ENCODE results near the gene MEOX1. TPM values are rescaled to one million over a fixed set of nuclear protein-coding genes. Genes with fewer than 3 reads are reported as not detected.
A peak's percentile ranks its signal among the peaks of the same experiment; 100 is the strongest.
"Not testable (repeated sequence)": the region's sequence is repeated elsewhere in the genome, so short reads cannot be mapped to it uniquely, and the experiment has no call there.

MEOX1 gene
- total RNA-seq, 1 donor from 2014 or later: not detected

DNA sequence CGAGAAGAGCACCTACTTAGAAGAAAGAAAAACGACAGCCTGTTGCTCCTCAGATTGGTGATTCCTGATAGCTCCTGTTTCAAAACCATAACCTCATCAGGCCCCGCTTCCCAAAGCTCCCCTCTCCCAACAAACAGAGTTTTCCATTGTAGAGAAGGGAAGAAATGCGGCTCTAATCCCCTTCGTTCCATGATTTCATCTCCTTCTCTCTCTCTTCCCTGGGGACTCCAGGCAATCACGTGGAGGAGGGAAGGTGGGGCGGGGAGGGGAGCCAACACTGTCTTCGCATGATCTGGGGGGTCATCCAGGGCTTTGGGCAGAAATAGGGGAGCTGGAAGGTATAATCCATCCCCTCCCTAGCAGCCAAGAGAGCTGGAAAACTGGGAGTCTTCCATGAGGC is 43.4 kb downstream of the MEOX1 start:
- DNase-seq (ENCODE audit: low read depth): no peak

DNA sequence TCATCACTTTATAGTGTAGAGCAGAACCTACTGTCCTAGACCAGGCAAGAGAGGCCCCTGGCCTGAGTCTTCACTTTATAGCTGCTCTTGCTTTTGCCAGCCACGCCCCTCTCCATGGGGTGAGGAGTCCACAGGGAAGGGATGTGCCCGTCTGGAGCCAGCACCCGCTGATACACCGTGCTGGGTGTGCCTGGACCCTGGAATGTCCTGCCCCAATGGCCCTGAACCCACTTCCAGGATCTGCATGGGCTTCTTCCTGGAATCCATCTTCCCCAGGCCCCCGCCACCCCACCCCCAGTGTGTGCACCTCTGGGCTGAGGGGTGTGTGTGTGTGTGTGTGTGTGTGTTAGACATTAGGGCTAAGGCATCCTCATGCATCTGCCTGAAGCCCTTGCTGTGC is 44.9 kb downstream of the MEOX1 start:
- DNase-seq (ENCODE audit: low read depth): no peak

DNA sequence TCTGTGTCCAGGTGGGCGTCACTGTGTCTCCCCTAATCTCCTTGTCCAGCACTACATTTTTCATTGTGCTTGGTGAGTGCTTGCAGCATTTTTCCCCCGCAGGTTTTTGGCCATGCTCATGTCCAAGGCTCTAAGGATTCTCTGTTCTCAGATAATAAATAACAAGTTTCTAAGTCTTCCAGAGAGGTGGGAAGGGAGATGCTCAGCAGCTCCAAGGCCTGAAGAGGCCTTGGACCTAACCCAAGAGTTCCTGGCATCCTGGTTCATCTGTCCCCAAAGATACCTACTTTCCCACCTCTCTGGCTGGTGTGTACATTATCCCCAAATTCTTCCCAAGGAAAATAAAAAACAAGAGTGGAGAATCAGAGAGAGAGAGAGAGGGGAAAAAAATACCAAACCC is 45.3 kb downstream of the MEOX1 start:
- no peak for DNase-seq (ENCODE audit: low read depth)

DNA sequence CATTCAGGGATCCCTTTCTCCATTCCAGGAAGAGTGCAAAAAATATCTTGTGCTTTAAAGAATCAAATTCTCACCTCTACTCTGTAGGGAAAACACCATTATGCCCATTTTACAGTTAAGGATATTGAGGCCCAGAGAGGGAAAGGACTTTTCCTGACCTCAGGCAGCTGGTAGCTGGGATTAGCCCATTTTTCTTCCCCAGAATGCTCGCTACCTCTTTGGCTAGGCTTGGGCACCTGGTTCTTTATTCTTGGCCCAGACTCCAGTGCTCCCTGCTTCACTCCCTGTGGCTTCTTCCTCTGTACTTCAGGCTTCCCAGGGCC is 45.7 kb downstream of the MEOX1 start:
- no peak for DNase-seq (ENCODE audit: low read depth)

- no peak for DNase-seq (ENCODE audit: low read depth)
Observed at GRCh38 chr17:43615330-43616028, 46.2 kb downstream of the MEOX1 start.

GRCh38 chr17:43614561-43614960 is 47.2 kb downstream of the MEOX1 start:
- no peak for DNase-seq (ENCODE audit: low read depth)

DNA sequence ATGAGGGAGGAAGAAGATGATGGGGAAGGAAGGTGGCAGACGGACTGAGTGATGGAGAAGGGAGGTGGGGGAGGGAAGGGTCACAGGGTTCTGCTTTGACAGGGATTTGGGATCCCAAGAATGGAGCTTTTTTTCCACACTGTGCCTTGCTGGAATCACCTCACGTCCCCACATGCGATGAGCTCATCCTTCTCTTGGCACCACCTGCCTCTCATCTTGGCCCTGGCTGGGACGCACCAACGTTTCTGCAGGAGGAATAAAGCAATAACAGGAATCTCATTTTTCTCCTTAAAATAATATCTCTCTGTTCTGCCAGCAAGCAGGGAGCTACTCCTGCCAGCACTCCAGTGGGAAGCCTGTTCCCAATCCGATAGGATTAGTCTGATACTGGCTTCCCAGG is 47.8 kb downstream of the MEOX1 start:
- no peak for DNase-seq (ENCODE audit: low read depth)

GRCh38 chr17:43612515-43612914 is 49.2 kb downstream of the MEOX1 start:
- DNase-seq (ENCODE audit: low read depth): no peak

- DNase-seq (ENCODE audit: low read depth): no peak
Observed at GRCh38 chr17:43611230-43611969, 50.3 kb downstream of the MEOX1 start.

GRCh38 chr17:43609613-43610385 is 51.9 kb downstream of the MEOX1 start:
- no peak for DNase-seq (ENCODE audit: low read depth)

GRCh38 chr17:43608313-43608712 is 53.4 kb downstream of the MEOX1 start:
- peak; percentile 70 for DNase-seq (ENCODE audit: low read depth)

- no peak for DNase-seq (ENCODE audit: low read depth)
Observed at GRCh38 chr17:43604549-43604948, 57.2 kb downstream of the MEOX1 start.

- no peak for DNase-seq (ENCODE audit: low read depth)
Observed at GRCh38 chr17:43603321-43603720, 58.4 kb downstream of the MEOX1 start.

GRCh38 chr17:43602556-43602955 is 59.2 kb downstream of the MEOX1 start:
- not testable (repeated sequence) for DNase-seq (ENCODE audit: low read depth)

GRCh38 chr17:43601280-43602039 is 60.3 kb downstream of the MEOX1 start:
- no peak for DNase-seq (ENCODE audit: low read depth)

DNA sequence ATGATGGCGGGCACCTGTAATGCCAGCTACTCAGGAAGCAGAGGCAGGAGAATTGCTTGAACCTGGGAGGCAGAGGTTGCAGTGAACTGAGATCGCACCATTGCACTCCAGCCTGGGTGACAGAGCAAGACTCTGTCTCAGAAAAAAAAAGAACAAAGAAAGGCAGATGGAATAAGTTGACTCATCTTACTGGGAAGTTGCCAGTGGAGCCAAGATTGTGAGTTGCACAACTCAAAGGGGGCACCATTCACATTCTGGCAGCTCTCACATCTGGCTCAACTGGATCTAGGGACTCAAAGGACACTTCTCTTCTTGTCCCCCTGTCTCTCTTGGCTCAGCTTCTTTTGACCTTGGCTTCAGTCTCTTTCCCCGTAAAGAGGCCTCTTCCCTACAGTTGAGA is 61.9 kb downstream of the MEOX1 start:
- DNase-seq (ENCODE audit: low read depth): peak; percentile 83

- DNase-seq (ENCODE audit: low read depth): no peak
Observed at GRCh38 chr17:43599046-43599395, 62.7 kb downstream of the MEOX1 start.

GRCh38 chr17:43598357-43599045 is 63.2 kb downstream of the MEOX1 start:
- DNase-seq (ENCODE audit: low read depth): no peak

GRCh38 chr17:43597624-43598356 is 63.9 kb downstream of the MEOX1 start:
- DNase-seq (ENCODE audit: low read depth): no peak

- no peak for DNase-seq (ENCODE audit: low read depth)
Observed at GRCh38 chr17:43595466-43595865, 66.3 kb downstream of the MEOX1 start.

Data from renal cortical epithelial cell (primary cell).